GM12873 (cell line): Measurements from ENCODE around the gene SH2D1A.

Experiments
- CTCF ChIP-seq: IDR thresholded peaks from 2 replicates; pipeline ENCODE4 v1.5.1; 2012; ENCODE audit warnings: low read depth, mild to moderate bottlenecking, moderate library complexity, low read length, control low read depth; ENCODE audit not compliant: insufficient read depth; ENCODE audit errors: missing control alignments

SH2D1A gene

GRCh38 chrX:124388562-124388961, 42.2 kb downstream of the SH2D1A start:
- TF ChIP-seq CTCF = peak; percentile 75

DNA sequence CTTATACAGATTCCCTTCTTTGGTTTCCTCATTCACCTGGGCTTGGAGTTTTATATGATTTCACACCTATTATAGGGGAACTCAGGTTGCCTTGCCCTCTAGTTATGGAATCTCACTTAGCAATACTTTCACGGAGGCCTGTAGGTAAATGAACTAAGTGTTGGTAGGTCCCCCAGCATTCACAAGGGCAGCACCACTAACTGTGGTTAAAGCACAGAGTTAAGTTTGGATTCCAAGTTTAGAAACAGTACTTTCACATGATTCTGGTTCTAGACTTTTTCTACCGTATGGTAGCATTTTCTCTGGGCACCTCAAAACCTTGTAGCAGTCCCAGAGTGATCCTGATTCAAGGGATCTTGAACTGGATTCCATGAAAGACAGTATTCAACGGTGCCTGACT, 46.4 kb downstream of the SH2D1A start:
- no peak for TF ChIP-seq CTCF

DNA sequence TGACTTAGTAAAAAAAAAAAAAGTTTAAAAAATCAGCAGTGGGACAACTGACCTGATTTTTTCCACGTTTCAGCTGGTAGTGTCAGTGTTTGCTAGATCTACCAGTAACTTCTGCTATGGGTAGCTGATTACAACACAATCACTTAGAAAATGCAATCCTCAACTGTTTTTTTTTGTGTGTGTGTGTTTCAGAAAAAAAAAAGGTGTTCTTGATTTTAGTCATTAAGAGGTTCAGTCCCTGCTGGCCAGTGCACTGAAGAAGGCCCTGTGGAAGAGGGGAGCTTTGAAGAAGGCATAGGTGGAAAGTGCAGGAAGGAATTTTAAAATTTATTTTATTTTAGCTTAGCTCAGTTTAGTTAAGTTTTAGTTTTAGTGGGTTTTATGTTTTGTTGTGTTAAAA, 46.9 kb downstream of the SH2D1A start:
- no peak for TF ChIP-seq CTCF

- no peak for TF ChIP-seq CTCF
Measured at GRCh38 chrX:124393659-124394058, 47.3 kb downstream of the SH2D1A start.

DNA sequence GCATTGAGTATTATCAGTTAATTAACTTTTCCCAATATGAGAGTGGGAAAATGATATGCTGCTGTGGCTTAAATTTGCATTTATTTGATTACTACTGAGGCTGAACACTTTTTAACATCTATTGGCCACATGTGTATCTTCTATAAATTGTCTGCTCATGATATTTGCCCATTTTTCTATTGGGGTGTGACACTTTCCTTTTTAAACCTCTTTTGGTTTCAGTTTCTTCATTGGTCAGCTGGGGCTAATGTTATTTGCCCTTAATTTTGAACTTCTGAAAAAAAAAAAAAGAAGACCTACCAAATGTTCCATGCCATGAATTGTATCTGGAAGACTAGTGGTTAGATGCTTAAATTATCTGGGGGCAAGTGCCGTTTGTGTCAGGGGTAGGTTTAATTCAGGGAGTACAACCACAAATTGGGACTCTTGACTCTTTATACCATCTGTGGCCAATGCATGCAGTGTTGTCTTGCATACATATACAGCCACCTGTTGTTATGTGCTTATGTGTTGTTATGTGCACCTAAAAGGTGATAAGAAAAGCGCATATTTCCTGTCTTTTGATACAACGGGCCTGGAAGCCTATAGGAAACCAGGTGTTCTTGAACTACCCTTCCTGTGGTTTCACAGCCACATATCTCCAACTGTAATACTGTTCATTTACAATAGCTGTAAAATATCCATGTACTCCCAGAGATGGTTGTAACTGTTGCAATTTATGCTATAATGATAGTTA, 49.0 kb downstream of the SH2D1A start:
- no peak for TF ChIP-seq CTCF

- no peak for TF ChIP-seq CTCF
Measured at GRCh38 chrX:124401696-124402095, 55.3 kb downstream of the SH2D1A start.

- no peak for TF ChIP-seq CTCF
Measured at GRCh38 chrX:124405868-124406267, 59.5 kb downstream of the SH2D1A start.
